Lower leg skin (tissue), 4 donors: ENCODE measurements around the gene EDN1. TPM values are rescaled to one million over a fixed set of nuclear protein-coding genes. Genes with fewer than 3 reads are reported as not detected.
"Not testable (repeated sequence)": the region's sequence is repeated elsewhere in the genome, so short reads cannot be mapped to it uniquely, and the experiment has no call there.

Experiments
- DNase-seq, 2 donors: peaks; one replicate each; pipeline ENCODE4 v3.0.0-alpha.2; 2019; ENCODE audit warnings: low spot score in 2 of 2
- H3K4me3 ChIP-seq: fragments of 200-600 bp; sonication (generic); 2 replicates; pipeline ENCODE4 v1.5.1; 2017; ENCODE audit warnings: mild to moderate bottlenecking, low read depth; ENCODE audit not compliant: poor library complexity, severe bottlenecking
- POLR2A ChIP-seq, 2 donors: fragments of 450-650 bp; IDR thresholded peaks; one replicate each; pipeline ENCODE4 v1.6.1; 2016 to 2017; ENCODE audit warnings: antibody characterized with exemption in 2 of 2, mild to moderate bottlenecking in 1 of 2, moderate library complexity in 1 of 2
- WGBS, 2 donors: methylation state at CpG; one replicate each; pipeline ENCODE4 v1.1.5; 2018; 5-methylcytosine and 5-hydroxymethylcytosine counted together
- intact Hi-C: fragments of 100-400 bp; cut with DNase I; formaldehyde crosslinking; loops from one replicate; pipeline ENCODE4 v1.15.0; 2023; ENCODE audit warnings: low total_unique reads
- total RNA-seq, 4 donors: library from RNA; depleted of rRNA; stranded (reverse); fragments of >200 nt; gene quantifications; one replicate each; pipeline ENCODE4 v1.1.0, GENCODE V29; 2016
- TF ChIP-seq, protein P1 (sequence below), 3 donors: fragments of 450-650 bp; IDR thresholded peaks; one replicate each; pipeline ENCODE4 v1.5.1; 2016; ENCODE audit warnings: antibody characterized with exemption in 3 of 3, mild to moderate bottlenecking in 3 of 3, moderate library complexity in 2 of 3

The EDN1 gene
- total RNA-seq, 4 donors from 2014 or later = 11.1 to 42.6 (median 15.5) TPM

GRCh38 chr6:12313992-12314589 is 23.9 kb downstream of the EDN1 start:
- 18 to 23% methylated on average over 8 of the region's 8 CpGs for WGBS, 2 donors
- TF ChIP-seq, protein P1, sequence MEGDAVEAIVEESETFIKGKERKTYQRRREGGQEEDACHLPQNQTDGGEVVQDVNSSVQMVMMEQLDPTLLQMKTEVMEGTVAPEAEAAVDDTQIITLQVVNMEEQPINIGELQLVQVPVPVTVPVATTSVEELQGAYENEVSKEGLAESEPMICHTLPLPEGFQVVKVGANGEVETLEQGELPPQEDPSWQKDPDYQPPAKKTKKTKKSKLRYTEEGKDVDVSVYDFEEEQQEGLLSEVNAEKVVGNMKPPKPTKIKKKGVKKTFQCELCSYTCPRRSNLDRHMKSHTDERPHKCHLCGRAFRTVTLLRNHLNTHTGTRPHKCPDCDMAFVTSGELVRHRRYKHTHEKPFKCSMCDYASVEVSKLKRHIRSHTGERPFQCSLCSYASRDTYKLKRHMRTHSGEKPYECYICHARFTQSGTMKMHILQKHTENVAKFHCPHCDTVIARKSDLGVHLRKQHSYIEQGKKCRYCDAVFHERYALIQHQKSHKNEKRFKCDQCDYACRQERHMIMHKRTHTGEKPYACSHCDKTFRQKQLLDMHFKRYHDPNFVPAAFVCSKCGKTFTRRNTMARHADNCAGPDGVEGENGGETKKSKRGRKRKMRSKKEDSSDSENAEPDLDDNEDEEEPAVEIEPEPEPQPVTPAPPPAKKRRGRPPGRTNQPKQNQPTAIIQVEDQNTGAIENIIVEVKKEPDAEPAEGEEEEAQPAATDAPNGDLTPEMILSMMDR (IDR thresholded peaks at IDR 0.05) = no peak
- TF ChIP-seq POLR2A (IDR thresholded peaks at IDR 0.05) = no peak
- no peak overlapping the region for H3K4me3 ChIP-seq
- intact Hi-C loops = no loop called here
- DNase-seq = no peak

DNA sequence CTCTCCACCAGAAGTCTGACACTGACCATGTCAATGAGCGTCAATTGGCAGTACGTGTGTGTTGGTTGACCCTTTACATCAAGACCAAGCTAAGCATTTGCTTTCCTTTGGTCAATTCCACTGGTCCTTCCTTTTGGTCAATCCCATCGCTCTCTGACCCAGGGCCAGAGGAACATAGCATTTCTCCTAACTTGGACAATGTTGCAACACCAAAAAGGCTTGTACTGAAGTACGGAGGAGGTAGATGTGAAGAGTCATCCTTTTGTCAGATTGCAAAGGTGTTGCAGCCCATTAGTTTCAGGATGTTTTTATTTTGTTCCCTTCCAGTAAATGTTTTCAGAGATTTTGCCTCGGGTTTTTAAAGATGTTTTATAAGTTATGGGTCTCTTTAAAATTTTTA is 24.6 kb downstream of the EDN1 start:
- intact Hi-C loops = no loop called here
- no peak for DNase-seq
- no peak overlapping the region for H3K4me3 ChIP-seq
- WGBS, 2 donors = 73 to 86% methylated on average over 5 of the region's 5 CpGs
- TF ChIP-seq POLR2A (IDR thresholded peaks at IDR 0.05) = no peak
- TF ChIP-seq, protein P1 (IDR thresholded peaks at IDR 0.05) = no peak

DNA sequence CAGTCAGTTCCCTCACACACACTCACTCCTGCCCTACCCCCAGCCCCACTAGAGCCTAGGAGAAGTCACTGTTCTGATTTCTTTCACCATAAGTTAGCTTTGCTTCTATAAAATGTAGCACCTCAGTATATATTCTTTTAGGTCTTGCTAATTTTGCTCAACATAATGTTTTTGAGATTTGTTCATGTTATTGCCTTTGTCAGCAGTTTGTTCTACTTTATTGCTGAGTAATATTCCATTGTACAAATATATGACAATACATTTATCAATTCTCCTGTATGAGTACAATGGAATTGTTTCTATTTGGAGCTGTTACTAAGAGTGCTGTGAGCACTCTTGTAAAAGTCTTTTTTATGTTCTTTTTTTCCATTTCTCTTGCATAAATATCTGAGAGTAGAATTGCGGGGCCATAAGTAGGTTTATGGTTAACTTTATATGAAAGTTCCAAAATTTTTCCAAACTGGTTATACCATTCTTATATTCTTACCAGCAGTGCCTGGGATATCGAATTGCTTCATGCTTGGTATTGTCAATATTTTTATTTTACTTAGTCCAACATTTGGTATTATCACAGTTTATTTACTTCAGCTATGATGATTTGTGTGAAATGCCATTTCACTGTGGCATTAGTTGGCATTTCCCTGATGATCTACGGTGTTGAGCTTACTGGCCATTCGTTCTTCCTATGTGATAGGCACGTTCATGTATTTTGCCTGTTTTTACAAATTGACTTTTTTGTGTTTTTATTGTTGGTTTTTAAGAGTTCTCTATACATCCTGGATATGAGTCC is 25.3 kb downstream of the EDN1 start:
- intact Hi-C loops = no loop called here
- TF ChIP-seq, protein P1 (IDR thresholded peaks at IDR 0.05) = no peak
- TF ChIP-seq POLR2A (IDR thresholded peaks at IDR 0.05) = no peak
- WGBS, 2 donors = 91% methylated on average over 5 of the region's 5 CpGs
- H3K4me3 ChIP-seq = no peak overlapping the region
- no peak for DNase-seq

DNA sequence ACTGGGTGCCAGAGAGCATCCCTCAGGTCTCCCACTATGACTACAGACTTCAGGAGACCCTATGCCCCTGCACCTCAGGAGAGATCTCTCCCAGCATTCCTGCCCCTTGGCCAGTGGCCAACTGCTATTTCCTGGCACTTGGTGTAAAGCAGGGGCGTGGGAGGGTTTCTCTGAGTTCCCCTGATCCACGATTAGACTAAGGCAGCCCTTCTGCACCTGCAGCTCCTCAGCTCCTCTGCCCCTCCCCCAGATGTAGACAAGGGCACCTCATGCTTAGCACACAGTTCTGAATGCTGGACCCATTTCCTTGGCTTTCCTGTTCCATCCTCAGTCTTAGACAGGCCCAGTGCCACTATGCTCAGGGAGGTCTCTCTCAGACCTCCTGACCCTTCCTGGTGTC is 28.6 kb downstream of the EDN1 start:
- no peak overlapping the region for H3K4me3 ChIP-seq
- 83 to 87% methylated on average over 2 of the region's 2 CpGs for WGBS, 2 donors
- intact Hi-C loops = no loop called here
- DNase-seq = no peak
- TF ChIP-seq, protein P1 (IDR thresholded peaks at IDR 0.05) = no peak
- no peak for TF ChIP-seq POLR2A (IDR thresholded peaks at IDR 0.05)

DNA sequence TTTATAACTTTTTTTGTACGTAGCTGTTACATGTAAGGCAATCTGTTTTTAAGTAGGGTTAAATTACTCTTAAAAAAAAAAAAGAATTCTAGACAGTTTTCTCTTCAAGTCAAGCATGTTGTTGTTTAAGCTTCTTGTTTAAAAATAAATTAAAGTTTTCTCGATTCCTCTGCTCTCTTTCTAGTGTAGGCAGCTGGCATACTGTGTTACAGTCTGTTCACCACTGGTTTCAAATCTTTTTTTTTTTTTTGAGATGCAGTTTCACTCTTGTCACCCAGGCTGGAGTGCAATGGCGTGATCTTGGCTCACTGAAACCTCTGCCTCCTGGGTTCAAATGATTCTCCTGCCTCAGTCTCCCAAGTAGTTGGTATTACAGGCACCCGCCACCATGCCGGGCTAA is 29.9 kb downstream of the EDN1 start:
- H3K4me3 ChIP-seq, intact Hi-C loops, DNase-seq: not testable (repeated sequence)
- WGBS, 2 donors = 87 to 92% methylated on average over 5 of the region's 5 CpGs

DNA sequence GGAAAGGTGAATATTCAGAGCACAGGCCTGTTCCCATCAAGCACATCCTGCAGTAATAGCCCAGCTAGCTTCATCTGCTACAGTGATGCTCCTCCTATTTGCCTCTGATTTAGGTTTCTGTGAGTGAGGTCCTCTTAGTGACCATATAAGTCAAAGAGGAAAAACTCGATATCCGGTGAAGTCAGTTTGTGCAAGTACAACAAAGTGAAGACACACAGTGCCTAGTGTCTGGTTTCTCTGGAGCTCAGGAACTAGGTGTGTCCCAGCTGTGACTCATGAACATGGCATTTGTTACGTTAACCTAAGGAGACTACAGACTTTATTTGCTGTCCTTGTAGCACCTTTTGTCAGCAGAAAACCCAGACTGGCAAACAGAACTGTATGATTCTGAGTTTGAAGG is 33.9 kb downstream of the EDN1 start:
- 50 to 54% methylated on average over 3 of the region's 3 CpGs for WGBS, 2 donors
- intact Hi-C loops = no loop called here
- TF ChIP-seq POLR2A (IDR thresholded peaks at IDR 0.05) = no peak
- TF ChIP-seq, protein P1 (IDR thresholded peaks at IDR 0.05) = no peak
- no peak overlapping the region for H3K4me3 ChIP-seq
- peak in 1 of 2 donors; percentile 41 for DNase-seq
